Esophagus squamous epithelium (tissue), 4 donors: Measurements from ENCODE around the gene CHCHD3.

ENCODE experiments used
- POLR2A ChIP-seq, 4 donors: fragments of 450-650 bp; IDR thresholded peaks; one replicate each; pipeline ENCODE4 v1.6.1; 2017; ENCODE audit warnings: antibody characterized with exemption in 4 of 4, mild to moderate bottlenecking in 4 of 4, moderate library complexity in 3 of 4
- TF ChIP-seq, protein P1 (sequence below), 6 experiments: fragments of 450-650 bp in 4 of 6; fragments of 200-600 bp in 2 of 6; sonication (generic) in 2 of 6; IDR thresholded peaks; one replicate each; pipeline ENCODE4 v1.5.1; 2016 to 2019; ENCODE audit warnings: antibody characterized with exemption in 6 of 6, mild to moderate bottlenecking in 4 of 6, moderate library complexity in 4 of 6

- TF ChIP-seq, protein P1, sequence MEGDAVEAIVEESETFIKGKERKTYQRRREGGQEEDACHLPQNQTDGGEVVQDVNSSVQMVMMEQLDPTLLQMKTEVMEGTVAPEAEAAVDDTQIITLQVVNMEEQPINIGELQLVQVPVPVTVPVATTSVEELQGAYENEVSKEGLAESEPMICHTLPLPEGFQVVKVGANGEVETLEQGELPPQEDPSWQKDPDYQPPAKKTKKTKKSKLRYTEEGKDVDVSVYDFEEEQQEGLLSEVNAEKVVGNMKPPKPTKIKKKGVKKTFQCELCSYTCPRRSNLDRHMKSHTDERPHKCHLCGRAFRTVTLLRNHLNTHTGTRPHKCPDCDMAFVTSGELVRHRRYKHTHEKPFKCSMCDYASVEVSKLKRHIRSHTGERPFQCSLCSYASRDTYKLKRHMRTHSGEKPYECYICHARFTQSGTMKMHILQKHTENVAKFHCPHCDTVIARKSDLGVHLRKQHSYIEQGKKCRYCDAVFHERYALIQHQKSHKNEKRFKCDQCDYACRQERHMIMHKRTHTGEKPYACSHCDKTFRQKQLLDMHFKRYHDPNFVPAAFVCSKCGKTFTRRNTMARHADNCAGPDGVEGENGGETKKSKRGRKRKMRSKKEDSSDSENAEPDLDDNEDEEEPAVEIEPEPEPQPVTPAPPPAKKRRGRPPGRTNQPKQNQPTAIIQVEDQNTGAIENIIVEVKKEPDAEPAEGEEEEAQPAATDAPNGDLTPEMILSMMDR (IDR thresholded peaks at IDR 0.05) = no peak
- no peak for TF ChIP-seq POLR2A (IDR thresholded peaks at IDR 0.05)
Observed at GRCh38 chr7:132857703-132858102, 224.2 kb downstream of the CHCHD3 start.
